HG02588 (cell line): ENCODE measurements around the gene GIPC3.
"Not testable (repeated sequence)": the region's sequence is repeated elsewhere in the genome, so short reads cannot be mapped to it uniquely, and the experiment has no call there.

ENCODE experiments used
- ATAC-seq: cut with Tn5 transposase; IDR thresholded peaks from one replicate; pipeline ENCODE4 v1.9.1; 2021; ENCODE audit warnings: mild to moderate bottlenecking, moderate library complexity; ENCODE audit not compliant: unreplicated experiment

The GIPC3 gene

DNA sequence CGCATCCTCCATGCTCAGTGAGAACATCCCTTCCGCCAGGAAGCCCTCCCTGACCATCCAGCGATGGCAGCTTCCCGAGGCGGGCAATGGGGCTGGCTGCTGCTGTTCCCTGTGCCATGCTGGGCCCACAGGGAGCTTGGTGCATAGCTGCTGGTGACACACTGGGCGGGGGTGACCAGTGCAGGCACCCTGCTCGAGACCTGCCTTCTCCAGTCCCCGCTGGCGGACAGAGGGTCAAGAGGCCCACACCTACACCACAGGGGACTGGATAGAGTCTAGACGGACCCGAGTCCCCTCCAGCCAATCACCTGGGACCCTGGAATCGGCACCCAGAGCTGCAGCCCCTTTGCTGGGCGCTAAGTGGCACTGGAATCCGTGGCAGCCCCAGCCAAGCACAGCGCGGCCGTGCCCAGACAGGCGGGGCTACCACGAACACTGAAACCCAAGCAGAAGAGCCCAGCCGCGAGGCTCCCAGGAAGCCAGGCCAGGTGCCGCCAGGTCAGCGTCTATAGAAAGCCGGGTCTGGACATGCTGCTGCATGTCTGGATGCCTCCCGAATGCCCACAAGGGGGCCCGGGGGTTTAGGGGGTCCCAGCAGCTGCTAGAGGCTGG lies 30.4 kb downstream of the GIPC3 start:
- ATAC-seq, result no peak

GRCh38 chr19:3617463-3617862 lies 32.2 kb downstream of the GIPC3 start:
- ATAC-seq, result no peak

DNA sequence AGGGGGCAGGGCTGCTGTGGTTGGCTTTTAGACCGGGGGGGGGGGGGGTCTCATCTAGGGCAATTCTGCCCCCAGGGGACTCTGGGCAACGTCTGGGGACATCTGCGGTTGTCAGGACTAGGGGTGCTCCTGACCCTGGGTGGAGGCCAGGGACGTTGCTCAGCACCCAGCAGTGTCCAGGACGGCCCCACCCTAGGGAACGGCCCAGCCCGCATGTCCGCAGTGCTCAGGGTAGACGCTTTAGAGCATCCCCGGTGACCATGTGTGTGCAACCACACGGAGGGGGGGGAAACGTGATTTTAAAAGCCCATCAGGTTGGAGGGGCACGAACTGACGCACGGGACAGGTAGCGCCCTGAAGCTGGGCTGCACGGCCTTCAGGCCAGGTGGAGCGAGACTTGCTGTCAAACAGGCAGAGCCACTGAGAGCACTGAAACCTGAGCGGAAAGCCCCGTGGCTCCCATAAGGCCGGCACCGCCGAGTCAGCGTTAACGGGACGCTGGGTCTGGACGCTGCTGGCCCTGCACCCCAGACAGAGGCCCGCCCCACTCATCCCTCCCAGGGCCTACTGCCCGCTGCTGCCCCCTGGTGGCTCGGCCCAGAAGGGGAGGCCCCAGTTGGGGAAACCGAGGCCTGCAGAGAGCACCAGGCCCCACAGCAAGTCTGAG lies 33.0 kb downstream of the GIPC3 start:
- ATAC-seq, result no peak

GRCh38 chr19:3618811-3619630 lies 33.7 kb downstream of the GIPC3 start:
- ATAC-seq, result no peak

DNA sequence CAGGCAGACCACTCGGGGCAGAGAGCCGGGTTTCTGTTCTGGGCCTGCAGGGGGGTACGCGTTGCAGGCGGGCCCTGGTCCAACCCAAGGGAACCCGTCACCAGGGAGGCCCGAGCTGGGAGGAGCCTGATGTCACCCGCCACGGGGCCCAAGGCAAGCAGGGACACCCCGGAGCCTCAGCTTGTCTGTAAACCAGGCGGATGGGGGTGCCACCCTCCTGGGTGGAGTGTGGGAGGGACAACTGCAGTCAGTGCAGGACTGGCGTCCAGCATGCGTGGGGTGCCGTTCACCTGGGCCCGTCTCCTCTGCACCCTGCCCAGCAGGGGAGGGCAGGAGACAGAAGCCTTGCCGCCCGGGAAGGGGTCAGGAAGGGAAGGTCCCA lies 34.3 kb downstream of the GIPC3 start:
- no peak for ATAC-seq

DNA sequence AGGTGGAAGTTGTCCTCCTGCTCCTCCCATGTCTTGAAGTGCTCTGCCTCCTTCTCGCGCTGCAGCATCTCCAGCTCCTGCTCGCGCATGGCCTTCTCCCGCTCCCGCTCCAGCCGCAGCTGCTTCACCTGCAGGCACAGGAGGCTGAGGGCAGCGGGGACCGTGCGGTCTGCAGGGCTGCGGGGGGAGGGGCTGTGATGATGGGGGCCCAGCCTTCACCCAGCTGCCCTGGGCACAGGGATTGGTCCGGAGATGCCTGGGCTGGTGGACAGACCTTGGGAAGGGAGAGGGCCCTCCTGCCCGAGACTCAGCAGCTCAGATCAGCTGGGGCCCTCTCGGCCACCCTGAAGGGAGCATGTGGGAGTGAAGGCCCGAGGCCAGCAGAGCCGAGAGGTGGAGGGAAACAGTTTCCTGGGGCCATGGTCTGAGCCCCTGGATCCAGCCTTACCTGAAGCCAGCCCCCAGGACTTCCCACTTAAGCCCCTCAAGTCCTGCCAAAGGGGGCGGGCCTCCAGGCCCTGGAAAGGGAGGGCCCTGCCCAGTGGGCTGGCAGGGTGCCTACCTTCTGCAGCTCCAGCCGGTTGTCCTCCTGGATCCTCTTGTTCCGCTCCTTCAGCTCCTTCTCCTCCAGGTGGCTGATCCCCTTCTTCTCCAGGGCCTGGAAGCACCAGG lies 35.0 kb downstream of the GIPC3 start:
- ATAC-seq, result no peak

DNA sequence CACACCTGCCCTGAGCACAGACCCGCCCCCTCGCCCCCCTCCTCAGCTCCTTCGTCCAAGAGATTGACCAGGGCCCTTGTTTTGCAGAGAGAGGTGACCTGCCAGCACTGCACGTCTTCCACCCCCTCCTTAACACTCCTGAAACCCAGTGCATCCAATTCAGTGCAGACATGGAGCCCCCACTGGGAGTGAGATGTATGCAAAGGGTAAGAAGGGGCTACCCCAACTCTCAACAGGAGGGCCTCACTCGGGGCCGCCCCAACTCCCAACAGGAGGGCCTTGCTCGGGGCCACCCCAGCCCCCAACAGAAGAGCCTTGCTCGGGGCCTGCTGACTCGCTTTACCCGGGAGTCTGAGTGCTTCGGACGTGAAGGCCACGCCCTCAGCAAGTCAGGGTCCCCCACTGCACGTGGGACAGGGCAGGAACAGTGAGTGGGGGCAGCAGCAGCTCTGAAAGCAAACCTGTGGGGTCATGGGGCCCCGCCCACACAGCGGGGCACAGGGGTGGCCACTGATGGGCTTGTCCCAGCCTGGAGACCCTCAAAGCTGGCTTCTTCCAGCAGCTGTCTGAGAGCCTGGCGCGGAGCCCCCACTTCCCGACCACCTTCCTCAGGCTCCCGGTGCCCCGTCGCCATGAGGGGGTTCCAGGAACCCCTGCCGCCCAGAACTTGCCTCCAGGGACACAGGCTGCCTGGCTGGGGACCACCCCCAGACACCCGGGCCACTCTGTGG lies 35.7 kb downstream of the GIPC3 start:
- ATAC-seq, result no peak

GRCh38 chr19:3621689-3622088 lies 36.4 kb downstream of the GIPC3 start:
- ATAC-seq, result no peak

DNA sequence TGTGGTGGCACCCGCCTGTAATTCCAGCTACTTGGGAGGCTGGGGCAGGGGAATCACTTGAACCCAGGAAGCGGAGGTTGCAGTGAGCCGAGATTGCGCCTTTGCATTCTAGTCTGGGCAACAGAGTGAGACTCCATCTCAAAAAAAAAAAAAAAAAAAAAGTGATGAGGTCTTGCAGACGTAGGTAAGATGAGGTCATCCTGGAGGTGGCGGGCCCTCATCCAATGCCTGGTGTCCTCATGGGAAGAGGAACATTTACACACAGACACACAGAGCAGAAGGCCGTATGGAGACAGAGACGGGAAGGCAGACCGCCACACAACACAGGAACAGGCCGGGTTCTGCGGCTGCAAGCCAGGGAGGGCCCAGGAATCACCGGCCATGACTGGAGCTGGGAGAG lies 36.9 kb downstream of the GIPC3 start:
- ATAC-seq, result no peak

GRCh38 chr19:3623716-3624115 lies 38.4 kb downstream of the GIPC3 start:
- no peak for ATAC-seq

DNA sequence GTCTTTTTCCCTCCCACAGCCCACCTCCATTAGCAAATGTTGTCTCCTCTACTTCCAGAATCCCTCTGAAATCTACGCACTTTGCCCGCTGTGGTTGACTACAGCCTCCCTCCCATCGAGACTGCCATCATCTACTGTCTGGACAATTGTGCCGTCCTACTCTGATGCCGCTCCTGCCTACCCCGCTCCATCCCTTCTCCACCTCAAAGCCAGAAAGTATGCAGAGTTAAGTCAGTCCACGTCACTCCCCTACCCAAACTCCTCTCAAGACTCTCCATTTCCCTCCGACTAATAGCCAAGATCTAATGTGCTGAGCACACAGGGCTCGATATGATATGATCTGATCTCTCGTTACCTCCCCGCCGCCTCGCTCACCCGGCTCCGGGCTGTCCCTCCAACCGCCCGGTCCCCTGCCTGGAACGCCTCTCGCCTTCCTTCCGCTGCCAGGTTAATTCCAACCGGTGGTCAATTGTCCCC lies 40.8 kb downstream of the GIPC3 start:
- ATAC-seq, result peak; percentile 1

DNA sequence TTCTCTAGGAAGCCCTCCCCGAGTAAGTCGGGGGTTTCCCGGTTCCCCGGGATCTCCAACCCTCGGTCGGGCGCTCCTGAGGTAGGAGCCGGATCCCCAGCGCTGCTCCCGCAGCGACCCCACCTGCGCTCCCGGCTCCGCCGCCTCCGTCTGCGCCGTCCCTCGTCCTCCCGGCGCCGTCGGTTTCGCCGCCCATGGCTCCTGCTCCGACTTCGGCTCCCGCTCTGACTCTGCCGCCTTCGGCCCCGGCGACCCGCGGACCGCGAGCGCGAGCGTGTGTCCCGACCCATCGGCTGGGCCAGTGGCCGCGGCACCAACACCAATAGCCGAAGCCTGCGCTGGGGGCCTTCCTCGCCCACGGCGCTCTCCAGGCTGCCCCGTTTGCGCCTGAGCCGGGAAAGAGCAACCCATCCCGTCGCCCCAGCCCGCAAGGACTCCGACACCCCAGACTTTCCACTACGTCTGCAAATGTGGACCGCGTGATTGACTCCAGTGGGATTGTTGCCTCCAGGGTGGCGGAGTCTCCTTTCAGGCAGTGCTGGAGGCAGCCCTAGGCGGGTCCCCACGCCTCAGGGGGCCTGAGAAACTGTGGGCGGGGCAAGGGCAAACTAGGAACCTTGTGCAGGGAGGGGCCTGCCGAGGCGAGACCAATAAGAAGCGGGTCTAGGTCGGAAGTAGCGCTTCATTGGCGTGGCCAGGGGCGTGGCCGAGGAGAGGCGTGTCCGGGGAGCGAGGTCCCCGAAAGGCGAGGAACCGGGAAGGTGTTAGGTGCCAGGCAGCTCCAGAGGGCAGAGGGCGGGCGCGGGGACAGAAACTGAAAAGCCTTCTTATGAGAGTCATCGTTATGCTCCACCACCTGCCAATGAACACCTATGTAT lies 41.4 kb downstream of the GIPC3 start, which contains the start of gene CACTIN:
TSS of gene CACTIN (minus strand) at position 318 of the 878 bp plus-strand sequence. CDS start at position 290, 28 bp downstream.
- ATAC-seq, result peak; percentile 87

GRCh38 chr19:3627351-3627723 lies 42.1 kb downstream of the GIPC3 start:
- no peak for ATAC-seq

DNA sequence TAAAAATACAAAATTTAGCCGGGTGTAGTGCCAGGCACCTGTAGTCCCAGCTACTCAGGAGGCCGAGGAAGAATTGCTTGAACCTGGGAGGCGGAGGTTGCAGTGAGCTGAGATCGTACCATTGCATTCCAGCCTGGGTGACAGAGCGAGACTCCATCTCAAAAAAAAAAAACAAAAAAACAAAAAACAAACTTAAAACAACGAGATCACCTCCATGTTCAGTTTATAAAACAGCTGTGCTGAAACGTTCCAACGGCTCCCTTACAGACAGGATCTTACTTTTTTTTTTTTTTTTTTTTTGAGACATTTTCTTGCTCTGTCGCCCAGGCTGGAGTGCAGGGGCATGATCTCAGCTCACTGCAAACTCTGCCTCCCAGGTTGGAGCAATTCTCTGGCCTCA lies 43.5 kb downstream of the GIPC3 start:
- ATAC-seq, result not testable (repeated sequence)

DNA sequence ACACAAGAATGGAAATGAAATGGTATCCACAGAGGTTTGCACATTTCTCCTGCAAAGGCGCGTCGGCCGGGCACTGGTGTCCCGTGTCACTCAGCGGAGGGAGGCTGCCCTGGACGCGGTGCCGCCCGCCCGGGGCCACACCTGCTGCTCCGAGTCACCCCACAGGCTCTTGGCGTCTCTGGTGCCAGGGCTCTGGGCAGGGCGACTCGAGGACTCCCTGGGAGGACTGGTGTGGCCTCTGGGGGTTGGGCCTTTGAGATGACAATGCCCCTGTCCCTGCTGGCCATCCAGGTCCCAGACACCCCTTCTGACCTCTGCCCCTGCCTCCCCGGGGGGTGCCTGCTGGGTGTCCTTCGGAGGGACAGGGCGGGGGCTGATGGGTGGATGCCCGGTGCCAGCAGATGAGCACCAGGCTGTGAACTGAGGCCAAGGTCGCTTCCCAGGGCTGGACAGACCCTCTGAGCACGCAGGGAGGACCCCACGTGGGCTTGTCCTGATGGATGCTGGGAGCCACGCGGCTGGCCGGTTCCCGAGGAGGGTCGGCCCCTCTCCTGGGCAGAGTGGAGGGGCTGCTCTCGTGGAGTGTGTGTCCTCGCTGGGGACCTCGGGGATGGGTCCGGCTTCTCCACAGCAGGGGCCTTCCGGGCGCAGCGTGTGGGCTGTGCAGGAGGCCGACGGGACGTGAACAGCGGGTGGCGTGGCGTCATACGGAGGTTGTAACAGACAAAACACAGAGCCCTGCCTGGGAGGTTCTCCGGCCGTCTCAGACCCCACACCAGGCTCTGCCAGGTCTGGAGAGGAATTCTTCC lies 46.0 kb downstream of the GIPC3 start:
- no peak for ATAC-seq

DNA sequence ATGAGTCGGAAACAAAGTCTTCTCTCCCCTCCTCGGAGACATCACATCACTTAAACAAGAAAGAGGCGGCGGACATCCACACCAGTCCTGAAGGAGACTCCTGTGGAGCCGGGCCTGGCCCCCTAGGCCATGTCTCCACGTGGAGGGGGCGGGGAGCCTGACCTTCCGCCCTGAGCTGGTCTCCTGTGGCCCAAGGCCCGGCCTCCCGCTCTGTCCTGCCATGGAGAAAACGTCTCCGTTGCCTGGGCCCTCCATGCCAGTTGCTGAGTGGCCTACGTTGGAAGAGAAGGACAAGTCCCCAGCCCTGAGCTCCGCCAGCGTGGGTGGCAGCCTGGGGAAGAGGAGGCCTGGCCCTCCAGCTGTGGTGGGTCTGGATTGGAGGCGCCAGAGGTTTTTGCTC lies 46.8 kb downstream of the GIPC3 start:
- ATAC-seq, result no peak

GRCh38 chr19:3632739-3633558 lies 47.7 kb downstream of the GIPC3 start:
- ATAC-seq, result no peak

DNA sequence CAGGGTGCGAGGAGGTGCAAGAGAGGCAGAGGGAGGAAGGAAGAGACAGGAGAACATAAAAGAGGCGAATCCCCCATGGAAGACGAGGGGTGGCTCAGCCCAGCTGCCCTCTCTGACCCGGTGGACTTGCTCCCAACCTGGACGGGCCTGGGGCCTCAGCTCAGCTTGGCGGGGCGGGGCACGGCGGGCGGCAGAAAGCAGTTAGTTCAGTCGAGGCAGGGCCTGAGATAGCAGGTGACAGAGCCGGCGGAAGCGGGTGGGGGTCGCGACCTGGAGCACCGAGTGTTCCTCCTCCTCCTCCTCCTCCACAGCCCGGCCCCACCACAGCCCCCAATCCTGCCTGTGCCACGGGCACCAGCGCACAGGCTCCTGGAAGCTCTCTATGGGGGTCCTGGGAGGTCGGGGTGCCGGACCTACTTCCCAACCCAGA lies 48.3 kb downstream of the GIPC3 start:
- no peak for ATAC-seq
